Right hindlimb (tissue), 1 donor: ENCODE measurements around the gene TIGD3.

ENCODE experiments used
- DNase-seq: peaks from one replicate; pipeline ENCODE4 v3.0.0-alpha.2; 2018

The TIGD3 gene

DNA sequence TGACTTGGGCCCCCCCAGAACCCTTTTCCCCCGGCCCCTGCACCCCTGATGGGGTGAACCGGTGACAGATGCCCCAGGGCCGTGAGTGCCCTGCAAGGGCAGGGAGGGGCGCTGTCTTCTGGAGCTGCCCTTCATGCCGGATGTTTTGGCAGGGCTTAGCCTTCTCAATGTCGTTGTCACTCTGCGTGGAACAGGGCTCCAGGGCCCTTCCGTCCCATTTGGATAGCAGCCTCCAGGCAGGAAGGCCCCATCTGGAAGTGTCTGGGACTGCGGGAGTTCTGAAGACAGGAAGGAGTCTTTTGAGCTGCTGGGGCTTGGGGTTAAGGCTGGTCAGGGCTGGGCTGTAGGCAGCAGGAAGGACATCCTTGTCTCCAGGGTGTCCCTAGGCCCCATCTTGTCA lies 36.4 kb downstream of the TIGD3 start:
- DNase-seq, result no peak

DNA sequence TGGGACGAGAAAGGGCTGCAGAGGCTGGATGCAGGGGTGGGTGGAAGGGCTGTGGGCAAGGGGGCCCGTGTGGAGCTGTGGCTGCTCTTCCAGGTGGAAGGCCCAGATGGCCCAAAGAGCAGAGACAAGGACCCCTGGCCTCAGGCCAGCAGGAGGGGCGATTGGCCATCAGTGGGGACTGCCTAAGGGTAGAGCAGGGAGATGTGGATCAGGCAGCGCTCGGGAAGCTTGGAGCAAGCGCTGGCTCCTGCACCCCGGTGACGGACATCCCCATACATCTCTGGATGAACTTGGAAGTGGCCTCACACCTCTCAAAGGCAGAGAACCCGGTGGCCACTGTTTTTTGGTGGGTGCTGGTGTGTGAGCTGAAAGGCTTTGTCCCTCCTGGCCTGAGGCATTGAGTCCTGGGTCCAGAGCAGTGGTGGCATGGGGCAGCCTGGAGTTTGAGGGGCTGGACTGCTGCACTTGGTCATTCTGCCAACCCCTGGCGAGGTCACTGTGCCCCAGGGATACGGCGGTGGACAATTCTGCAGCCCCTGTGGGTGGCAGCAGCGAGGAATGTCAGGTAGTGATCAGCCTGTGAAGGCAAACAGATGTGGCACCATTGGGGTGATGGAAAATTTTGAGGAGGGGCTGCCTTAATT lies 37.8 kb downstream of the TIGD3 start:
- DNase-seq, result no peak

DNA sequence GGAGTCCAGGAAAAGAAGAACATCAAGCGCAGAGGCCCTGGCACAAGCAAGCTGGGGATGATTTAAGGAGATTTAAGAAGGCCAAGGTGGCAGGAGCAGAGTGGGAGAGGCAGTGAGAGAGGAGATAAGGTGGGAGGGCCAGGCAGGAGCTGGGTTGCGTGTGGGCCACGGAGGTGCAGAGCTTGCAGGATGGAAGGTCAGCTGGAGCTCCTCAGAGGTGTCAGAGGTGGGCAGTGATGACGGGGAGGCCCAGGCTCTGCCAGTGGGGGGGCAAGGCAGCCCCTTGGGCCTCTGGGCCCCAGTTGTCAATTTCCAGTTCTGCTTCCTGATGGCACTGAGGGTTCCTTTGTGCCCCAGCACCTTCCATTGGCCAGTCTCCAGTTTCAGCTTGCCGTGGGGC lies 38.3 kb downstream of the TIGD3 start:
- no peak for DNase-seq

DNA sequence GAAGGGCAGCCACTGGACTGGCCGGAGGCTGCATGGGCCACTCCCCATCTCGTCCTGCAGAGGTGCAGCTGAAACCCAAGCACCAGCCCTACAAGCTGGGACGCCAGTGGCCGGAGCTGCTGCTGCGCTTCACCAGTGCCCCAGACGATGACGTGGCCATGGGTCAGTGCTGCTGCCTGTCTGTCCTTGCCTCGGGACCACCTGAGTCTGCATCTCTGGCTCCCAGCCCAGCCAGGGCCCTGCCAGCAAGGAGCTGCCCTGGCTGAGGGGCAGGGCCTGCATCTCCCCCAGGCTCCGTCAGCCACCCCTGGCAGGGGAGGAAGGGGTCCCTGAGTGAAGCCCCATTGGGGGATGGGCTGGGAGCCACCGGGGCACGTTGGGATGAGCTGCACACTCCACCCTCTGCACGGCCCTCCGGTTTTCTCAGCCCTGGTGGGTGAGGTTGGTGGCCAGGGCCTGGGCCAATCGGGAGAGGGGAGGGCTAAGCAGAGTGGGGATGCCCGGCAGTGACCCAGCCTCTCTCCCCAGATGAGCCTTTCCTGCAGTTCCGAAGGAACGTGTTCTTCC lies 39.0 kb downstream of the TIGD3 start:
- DNase-seq, result no peak

DNA sequence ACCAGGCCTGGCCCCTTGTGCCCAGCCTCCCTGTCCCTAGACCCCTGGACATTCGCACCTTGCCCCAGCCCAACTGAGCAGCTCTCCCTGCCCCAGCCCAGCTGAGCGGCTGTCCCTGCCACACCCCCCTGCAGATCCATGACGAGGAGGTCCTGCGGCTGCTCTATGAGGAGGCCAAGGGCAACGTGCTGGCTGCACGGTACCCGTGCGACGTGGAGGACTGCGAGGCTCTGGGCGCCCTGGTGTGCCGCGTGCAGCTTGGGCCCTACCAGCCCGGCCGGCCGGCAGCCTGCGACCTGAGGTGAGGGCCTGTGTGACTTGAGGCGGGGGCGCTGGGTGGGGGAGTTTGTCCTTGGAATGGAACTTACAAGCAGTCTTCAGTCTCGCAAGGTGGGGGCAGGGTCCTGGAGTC lies 39.6 kb downstream of the TIGD3 start:
- no peak for DNase-seq

DNA sequence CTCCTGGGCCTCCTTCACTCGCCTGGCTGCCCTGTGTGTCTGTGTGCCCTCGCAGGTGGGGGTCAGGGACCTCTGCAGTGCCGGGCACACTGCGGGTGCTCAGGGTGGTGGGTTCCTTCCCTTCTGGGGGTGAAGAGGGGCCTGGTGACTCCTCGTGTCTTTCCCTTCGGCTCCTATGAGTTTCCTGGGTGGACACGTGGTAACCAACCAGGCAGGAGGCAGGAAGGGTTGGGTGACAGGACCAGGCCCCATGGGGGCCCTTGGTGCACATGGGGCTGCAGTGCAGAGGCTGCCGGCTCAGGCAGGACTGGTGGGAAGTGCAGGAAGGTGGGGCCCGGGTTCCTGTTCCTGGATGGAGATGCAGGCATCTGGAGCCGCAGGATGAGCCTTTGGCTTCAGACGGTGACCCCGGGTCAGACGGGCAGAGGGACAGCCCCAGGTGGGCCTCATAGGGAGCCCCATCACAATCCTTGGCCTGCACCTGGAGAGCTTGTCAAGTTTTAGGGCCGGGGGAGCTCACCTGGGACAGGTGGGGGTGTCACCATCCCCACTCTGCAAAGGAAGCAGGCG lies 41.5 kb downstream of the TIGD3 start:
- DNase-seq, result no peak

DNA sequence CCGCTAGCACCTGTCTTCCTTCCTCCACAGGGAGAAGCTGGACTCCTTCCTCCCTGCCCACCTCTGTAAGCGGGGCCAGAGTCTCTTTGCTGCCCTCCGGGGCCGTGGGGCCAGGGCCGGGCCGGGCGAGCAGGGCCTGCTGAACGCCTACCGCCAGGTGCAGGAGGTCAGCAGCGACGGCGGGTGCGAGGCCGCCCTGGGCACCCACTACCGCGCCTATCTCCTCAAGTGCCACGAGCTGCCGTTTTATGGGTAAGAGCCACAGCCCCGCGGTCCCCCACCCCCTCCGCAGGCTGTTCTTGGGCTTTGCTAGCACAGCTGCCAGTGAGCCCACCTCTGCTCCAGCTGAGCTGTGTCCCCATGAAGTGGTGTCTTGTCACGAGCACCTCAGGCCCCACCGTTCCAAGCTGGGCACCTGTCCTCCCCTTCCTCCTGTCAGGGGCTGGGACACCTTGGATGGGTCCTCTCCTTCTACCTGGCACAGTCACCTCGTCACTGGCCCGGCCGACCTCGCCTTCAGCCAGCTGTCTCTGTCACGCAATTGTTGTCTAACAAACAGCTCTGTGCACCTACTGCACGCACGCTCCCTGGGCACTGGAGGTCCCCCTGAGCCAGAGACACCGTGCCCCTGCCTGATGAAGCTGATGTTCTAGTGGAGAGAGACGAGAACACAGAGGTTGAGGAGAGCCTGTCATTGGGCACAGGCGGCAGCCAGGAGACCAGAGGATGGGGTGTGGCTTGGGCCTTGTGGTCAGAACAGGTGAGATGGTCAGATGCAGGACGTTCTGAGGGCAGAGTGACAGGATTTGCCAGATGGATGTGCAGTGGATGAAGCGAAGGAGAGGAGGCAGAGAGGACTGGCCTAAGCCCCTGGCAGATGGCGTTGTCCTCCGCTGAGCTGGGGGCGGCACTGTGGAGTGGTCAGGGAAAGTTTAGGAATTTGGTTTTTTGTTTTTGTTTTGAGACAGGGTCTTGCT lies 42.5 kb downstream of the TIGD3 start:
- no peak for DNase-seq

DNA sequence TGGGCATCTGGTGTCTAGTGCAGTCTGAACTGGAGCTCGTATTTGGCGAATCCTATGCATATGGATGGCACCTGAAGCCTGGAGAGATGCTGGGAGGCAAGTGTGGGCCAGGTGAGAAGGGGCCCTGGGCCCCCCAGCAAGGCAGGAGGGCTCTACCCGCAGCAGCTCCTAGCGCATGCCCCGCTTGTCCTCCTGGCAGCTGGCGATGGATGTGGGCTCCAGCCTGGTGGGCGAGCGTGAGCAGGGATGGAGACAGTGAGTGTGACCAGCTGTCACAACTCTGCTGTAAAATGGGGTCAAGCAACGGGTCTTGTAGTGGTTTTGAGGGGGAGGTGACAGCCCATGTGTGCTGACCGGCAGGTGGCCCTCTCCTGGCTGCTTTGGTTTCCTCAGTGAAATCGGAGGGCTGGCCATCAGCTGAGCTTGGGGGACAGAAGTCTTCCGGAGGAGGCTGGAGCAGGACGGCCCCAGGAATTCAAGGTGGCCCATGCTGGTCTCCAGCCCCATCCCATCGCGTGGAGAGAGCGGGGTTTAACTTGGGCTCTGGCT lies 43.9 kb downstream of the TIGD3 start:
- DNase-seq, result no peak

DNA sequence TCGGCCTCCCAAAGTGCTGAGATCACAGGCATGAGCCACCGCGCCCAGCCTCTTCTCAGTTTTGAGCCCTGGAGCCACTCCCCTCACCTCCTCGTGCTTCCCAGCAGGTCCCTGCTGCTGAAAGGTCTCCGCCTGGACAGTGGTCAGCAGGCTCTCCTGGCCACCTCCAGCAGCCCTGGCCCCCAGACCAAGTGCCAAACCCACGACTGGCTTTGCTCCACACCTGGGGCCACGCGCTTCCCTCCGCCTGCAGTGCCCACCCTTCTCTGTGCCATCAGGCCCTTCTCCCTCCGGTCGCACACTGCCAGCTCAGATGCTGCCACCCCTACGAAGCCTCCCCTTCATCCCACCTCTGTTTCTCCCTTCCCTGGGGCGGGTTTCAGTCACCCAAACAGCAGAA lies 44.7 kb downstream of the TIGD3 start:
- no peak for DNase-seq

DNA sequence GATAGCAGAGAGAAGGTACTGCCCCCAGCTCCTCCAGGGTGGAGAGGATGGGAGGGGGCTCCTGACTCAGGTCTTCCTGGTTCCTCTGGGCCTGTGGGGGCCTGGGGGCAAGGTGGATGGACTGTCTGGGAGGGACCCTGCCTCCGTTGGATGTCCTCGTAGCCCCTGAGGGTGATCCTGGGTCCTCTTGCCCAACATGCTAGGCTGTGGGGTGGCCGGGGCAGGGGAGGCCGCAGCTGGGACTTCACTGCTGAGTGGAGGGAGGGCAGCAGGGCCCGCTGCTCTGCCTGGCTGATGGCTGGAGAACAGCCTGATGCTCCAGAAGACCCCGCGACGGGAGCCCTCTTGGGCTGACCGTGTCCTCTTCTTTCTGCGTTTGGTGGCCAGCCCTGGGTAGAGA lies 45.3 kb downstream of the TIGD3 start:
- no peak for DNase-seq

DNA sequence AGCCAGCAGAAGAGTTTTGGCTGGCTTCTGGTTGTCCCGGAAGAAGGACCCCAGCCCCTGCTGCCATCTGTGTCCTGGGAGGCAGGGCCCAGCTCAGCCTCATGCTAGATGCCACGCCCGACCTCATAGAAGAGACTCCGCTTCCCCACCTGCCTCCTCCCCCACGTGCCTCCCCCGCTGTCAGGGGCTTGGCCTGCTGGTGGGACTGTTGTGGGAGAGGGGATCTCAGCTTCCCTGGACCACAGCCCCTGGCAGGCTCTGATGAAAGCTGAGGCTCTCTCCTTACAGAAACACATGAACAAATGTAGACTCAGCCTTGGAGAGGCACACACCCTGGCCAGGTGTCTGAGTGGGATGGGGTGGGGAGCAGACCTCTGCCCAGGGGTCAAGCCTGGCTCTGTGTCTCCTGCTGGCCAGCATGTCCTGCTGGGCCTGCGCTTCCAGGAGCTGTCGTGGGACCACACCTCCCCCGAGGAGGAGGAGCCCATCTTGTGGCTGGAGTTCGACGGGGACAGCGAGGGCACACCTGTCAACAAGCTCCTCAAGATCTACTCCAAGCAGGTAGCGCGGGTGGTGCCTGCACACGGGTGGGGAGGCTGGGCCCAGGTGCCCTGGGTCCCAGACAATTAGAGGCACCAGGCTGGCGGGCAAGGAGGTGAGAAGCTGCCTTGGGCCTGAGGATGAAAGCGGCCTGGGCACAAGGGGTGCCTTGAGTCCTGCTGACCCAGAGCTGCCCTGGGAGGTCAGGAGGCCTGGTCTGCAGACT lies 45.9 kb downstream of the TIGD3 start:
- DNase-seq, result no peak

DNA sequence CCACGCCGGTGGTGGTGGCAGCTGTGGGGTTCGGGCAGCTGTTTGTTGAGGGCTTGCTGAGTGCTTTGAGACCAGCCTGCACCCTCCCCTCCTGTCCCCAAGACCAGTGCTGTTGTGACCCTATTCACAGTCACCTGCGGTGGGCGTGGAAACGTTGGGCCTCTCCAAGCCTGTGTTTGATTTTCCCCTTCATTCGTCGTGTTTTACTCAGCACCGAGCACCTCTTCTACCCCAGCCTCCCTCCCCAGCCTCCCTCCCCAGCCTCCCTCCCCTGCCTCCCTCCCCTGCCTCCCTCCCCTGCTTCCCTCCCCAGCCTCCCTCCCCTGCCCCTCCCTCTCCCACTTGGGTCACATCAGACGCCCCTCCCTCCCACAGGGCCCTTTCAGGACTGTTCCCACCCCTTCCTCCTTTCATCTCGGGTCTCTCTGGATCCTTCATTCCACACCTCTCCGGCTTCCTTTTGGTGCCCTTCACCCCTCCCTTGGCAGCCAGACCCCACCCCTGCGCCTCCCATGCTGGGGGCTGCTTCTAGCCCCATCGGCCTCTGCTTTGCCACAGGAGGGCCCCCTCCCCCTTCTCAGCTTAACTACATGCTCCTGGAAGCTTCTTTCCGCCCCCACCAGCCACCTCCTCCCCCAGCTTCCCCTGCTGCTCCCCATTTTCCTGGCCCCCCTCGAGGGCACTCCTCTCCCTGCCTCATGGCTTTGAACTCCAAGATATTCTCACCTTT lies 46.7 kb downstream of the TIGD3 start:
- no peak for DNase-seq

DNA sequence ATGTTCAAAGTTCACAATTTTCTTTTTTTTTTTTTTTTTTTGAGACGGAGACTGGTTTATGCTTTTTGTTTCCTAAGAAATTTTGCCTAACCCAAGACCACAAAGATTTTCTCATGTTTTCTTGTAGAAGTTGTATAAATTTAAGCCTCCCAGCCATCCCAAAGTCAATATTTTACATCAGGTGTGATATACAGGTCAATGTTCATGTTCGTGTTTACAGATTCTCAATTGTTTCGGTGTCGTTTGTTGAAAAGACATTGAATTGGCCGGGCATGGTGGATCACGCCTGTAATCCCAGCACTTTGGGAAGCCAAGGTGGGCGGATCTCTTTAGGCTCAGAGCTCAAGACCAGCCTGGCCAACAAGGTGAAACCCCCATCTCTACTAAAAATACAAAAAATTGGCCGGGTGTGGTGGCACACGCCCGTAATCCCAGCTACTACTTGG lies 47.3 kb downstream of the TIGD3 start:
- no peak for DNase-seq

DNA sequence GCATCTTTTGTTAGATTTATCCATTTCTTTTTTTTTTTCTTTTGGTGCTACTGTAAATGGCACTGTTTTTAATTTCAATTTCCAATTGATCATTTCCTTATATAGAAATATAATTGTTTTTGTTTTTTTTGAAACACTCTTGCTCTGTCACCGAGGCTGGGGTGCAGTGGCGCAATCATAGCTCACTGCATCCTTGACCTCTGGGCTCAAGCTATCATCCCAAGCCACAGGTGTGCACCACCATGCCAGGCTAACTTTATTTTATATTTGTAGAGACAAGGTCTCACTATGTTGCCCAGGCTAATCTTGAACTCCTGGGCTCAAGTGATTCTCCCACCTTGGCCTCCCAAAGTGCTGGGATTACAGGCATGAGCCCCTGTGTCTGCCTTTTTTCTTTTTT lies 48.2 kb downstream of the TIGD3 start:
- no peak for DNase-seq

DNA sequence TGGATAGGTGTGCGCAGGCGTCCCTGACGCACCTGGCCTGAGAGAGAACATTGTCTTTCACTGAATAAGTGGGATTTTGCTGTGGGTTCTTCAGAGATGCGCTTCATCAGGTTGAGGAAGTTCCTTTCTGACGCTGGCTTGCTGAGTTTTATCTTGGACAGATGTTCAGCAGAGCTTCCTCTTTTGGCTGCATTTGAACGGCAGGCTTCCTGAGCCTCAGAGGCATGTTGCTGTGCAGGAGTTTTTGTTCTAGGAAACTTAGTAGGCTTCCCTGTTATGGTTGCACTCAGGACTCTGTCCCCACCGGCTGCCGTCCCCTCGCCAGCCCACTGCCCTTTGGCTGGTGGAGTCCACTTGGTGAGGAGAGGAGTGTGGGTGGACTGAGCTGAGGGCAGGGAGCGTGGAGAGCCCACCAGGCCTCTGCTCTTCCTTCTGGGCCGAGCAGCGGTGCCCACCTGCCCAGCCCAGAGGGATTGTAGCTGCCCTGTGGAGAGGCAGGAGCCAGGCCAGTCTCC lies 49.1 kb downstream of the TIGD3 start:
- no peak for DNase-seq

DNA sequence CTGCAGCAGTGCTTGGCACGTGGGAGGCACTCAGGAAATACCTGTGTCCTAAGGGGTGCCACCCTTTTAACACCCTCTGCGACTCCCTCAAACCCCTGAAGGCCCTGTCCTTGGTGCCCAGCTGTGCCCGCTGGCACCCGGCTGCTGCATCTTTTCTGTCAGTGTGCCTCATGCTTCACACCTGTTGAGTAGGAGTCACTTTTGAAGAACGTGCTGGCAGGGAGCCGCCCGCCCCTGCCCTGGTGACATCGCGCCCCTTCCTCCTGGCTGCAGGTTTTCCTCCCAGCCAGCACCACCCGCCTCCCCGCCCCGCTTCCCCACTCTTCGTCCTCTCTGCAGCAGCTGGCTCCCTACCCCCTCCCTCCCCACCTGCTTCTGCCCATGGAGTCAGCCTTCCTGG lies 49.7 kb downstream of the TIGD3 start:
- DNase-seq, result no peak

DNA sequence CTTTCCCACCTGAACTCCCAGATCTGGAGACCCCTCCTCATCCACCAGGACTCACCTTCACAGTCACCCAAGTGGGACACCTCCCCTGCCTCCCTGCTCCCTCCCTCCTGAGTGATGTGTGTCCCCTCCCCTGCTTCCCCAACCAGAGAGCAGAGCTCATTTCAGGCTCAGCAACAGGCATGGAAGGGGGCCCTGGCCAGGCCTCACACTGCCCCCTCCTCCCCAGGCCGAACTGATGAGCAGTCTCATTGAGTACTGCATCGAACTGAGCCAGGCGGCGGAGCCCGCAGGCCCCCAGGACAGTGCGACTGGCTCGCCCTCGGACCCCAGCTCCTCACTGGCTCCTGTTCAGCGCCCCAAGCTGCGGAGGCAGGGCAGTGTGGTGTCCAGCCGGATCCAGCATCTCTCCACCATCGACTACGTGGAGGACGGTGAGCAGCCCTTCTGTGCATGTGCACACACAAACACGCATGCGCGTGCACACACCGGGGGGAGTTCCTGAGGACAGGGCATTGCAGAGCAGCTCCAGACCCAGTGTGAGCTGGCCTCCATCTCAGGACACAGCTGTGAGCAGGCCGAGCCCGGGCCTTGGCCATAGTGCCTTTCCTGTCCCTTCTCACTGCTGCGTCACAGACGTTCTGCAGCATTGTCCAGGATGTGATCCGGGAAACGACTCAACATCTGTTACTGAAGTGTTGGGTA lies 50.2 kb downstream of the TIGD3 start:
- DNase-seq, result no peak
